WI38 (cell line): ENCODE results near the gene SPIB.
"Not testable (repeated sequence)": the region's sequence is repeated elsewhere in the genome, so short reads cannot be mapped to it uniquely, and the experiment has no call there.

ENCODE experiments used
- H3K4me3 ChIP-seq: 2 replicates; pipeline ENCODE4 v1.5.1; 2011; ENCODE audit warnings: low read depth, mild to moderate bottlenecking, control low read depth, low read length
- TF ChIP-seq, protein P1 (sequence below): IDR thresholded peaks from 2 replicates; pipeline ENCODE4 v1.5.1; 2012; ENCODE audit warnings: low read depth, mild to moderate bottlenecking, control low read depth, low read length

SPIB gene

DNA sequence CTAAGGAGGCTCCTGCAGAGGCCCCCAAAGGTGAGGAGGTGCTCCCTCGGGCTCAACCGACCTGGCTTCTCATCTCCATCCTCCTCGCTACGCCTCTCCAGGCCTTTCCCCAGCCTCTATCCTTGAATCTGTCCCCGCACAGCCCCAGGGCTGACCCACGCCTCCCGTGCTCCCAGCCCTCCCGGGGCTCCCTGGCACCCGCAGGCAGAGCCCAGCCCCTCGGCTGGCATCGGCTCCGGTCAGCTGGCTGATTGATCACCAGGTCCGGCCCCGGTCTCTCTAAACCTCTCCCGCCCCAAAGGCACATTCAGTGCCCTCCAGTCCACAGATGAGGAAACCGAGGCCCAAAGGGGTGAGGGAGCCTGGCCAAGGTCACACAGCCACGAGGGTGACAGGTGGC lies 16.5 kb downstream of the SPIB start:
- H3K4me3 ChIP-seq, result no peak overlapping the region
- TF ChIP-seq, protein P1, sequence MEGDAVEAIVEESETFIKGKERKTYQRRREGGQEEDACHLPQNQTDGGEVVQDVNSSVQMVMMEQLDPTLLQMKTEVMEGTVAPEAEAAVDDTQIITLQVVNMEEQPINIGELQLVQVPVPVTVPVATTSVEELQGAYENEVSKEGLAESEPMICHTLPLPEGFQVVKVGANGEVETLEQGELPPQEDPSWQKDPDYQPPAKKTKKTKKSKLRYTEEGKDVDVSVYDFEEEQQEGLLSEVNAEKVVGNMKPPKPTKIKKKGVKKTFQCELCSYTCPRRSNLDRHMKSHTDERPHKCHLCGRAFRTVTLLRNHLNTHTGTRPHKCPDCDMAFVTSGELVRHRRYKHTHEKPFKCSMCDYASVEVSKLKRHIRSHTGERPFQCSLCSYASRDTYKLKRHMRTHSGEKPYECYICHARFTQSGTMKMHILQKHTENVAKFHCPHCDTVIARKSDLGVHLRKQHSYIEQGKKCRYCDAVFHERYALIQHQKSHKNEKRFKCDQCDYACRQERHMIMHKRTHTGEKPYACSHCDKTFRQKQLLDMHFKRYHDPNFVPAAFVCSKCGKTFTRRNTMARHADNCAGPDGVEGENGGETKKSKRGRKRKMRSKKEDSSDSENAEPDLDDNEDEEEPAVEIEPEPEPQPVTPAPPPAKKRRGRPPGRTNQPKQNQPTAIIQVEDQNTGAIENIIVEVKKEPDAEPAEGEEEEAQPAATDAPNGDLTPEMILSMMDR, result no peak

DNA sequence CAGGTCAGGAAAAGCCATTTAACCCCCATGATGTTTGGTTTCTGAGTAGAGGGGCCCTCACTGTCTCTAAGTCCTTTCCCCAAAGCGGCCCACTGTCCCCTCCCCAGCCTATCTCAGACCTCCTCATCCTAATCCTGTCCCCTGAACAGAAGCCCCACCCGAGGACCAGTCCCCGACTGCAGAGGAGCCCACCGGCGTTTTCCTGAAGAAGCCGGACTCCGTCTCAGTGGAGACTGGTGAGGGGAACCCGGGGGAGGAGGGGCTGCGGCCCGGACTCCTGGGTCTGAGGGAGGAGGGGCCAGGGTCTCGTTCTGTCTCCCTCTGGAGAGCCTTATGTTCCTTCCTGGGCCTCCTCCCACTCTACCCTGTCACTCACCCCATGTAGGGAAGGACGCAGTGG lies 16.9 kb downstream of the SPIB start:
- H3K4me3 ChIP-seq, result no peak overlapping the region
- TF ChIP-seq, protein P1, result no peak

DNA sequence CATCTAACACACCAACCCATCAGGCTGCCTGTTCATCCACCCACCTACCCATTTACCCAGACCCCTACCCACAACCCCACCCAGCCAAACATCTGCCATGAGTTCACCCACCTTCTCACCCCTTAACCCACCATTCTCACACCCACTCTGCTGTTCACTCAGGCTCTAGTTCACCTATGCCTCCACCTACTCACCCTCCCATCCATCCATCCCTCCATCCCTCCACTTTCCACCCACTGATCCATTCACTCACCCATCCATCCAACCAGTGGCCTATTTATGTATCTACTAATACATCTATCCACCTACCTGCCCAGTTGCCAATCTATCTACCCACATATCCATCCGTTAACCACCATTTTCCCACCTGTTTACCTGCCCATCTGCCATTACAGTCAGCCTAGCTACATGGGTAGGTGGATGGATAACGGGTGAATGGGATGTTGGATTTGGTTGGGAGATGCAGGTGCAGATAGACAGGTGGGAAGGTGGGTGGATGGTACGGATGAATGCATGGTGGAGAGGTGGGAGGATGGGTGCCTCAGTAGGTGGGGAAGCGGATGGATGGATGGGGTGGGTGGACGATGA lies 19.2 kb downstream of the SPIB start:
- TF ChIP-seq, protein P1, result no peak

DNA sequence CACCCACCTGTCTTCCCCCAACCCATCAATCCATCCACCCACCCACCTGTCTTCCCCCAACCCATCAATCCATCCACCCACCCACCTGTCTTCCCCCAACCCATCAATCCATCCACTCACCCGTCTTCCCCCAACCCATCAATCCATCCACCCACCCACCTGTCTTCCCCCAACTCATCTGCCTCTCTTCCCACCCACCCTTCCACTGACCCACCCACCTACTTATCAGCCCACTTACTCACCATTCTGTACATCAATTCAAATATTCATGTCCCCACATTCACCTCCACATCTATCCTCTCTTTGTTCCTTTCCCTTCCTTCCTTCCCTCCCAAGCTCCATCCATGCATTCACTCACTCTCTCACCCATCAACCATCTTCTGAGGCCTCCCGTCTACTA lies 20.4 kb downstream of the SPIB start:
- H3K4me3 ChIP-seq, result not testable (repeated sequence)

More for the DNA sequence above, 19.2 kb downstream of the SPIB start:
- H3K4me3 ChIP-seq, result no peak overlapping the region

DNA sequence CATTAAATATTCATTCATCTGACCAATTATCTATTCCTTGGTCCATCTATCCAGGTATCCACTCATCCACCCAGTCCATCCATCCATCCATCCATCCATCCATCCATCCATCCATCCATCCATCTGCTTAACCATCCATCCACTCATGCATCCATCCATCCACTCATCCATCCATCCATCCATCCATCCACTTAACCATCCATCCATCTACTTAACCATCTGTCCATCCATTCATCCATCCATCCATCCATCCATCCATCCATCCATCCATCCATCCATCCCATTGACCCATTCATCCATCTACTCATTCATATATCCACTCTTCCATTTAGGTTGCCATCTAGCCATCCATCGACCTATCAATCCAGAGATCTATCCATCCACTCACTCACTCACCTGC lies 25.3 kb downstream of the SPIB start:
- H3K4me3 ChIP-seq, result no peak overlapping the region
- TF ChIP-seq, protein P1, result no peak

DNA sequence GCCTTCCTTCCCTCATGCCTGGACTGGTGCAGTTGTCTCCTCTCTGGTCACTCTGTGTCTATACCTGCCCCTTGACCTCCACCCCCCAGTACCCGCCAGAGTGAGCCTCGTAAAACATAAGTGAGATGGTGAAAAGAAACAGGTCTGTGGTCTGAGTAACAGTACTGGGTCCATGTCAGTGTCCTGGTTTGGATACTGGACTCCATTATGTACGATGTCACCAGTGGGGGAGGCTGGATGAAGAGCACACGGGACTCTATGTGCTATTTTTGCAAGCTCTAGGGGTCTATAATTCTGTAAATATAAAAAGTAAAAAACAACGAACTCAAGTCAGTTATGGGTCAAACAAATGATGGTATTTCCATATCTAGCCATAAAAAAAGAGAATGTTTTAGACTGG lies 28.3 kb downstream of the SPIB start:
- TF ChIP-seq, protein P1, result no peak

GRCh38 chr19:50447750-50448149 lies 29.0 kb downstream of the SPIB start:
- TF ChIP-seq, protein P1, result no peak
- H3K4me3 ChIP-seq, result no peak overlapping the region

More for the DNA sequence above, 28.3 kb downstream of the SPIB start:
- no peak overlapping the region for H3K4me3 ChIP-seq

GRCh38 chr19:50449236-50449899 lies 30.6 kb downstream of the SPIB start:
- TF ChIP-seq, protein P1, result no peak
- H3K4me3 ChIP-seq, result no peak overlapping the region
